HG03520 (cell line): ENCODE results near the gene KDR.

ENCODE experiments used
- ATAC-seq: cut with Tn5 transposase; IDR thresholded peaks from one replicate; pipeline ENCODE4 v1.9.1; 2021; ENCODE audit warnings: mild to moderate bottlenecking, moderate library complexity; ENCODE audit not compliant: unreplicated experiment

Gene KDR

GRCh38 chr4:55124322-55125076, 896 bp downstream of the KDR start:
- ATAC-seq: no peak

- ATAC-seq: no peak
Measured at GRCh38 chr4:55123791-55124190, 1.6 kb downstream of the KDR start.

- ATAC-seq: no peak
Measured at GRCh38 chr4:55122235-55122634, 3.2 kb downstream of the KDR start.

GRCh38 chr4:55121246-55121645, 4.1 kb downstream of the KDR start:
- ATAC-seq: no peak

GRCh38 chr4:55118397-55118796, 7.0 kb downstream of the KDR start:
- ATAC-seq: no peak

GRCh38 chr4:55117511-55117910, 7.9 kb downstream of the KDR start:
- no peak for ATAC-seq

GRCh38 chr4:55116450-55116849, 8.9 kb downstream of the KDR start:
- ATAC-seq: no peak

GRCh38 chr4:55111601-55112000, 13.8 kb downstream of the KDR start:
- ATAC-seq: no peak

GRCh38 chr4:55110131-55110530, 15.3 kb downstream of the KDR start:
- ATAC-seq: no peak

- no peak for ATAC-seq
Measured at GRCh38 chr4:55107054-55107453, 18.3 kb downstream of the KDR start.

GRCh38 chr4:55103224-55103623, 22.2 kb downstream of the KDR start:
- ATAC-seq: no peak

- ATAC-seq: no peak
Measured at GRCh38 chr4:55099816-55100215, 25.6 kb downstream of the KDR start.

- no peak for ATAC-seq
Measured at GRCh38 chr4:55098456-55099204, 26.8 kb downstream of the KDR start.

- no peak for ATAC-seq
Measured at GRCh38 chr4:55096619-55097018, 28.8 kb downstream of the KDR start.

GRCh38 chr4:55096045-55096444, 29.4 kb downstream of the KDR start:
- ATAC-seq: no peak

GRCh38 chr4:55092504-55092903, 32.9 kb downstream of the KDR start:
- no peak for ATAC-seq

GRCh38 chr4:55089916-55090315, 35.5 kb downstream of the KDR start:
- no peak for ATAC-seq

GRCh38 chr4:55087913-55088260, 37.5 kb downstream of the KDR start:
- ATAC-seq: no peak

GRCh38 chr4:55087009-55087912, 38.1 kb downstream of the KDR start:
- no peak for ATAC-seq

- ATAC-seq: no peak
Measured at GRCh38 chr4:55086578-55086977, 38.8 kb downstream of the KDR start.

GRCh38 chr4:55083735-55084134, 41.7 kb downstream of the KDR start:
- ATAC-seq: no peak

GRCh38 chr4:55082756-55083155, 42.6 kb downstream of the KDR start:
- ATAC-seq: no peak
